H1 (cell line): ENCODE measurements around the gene KRTDAP.

ENCODE experiments used
- POLR2AphosphoS5 ChIP-seq: IDR thresholded peaks from 2 replicates; pipeline ENCODE4 v1.6.1; 2011; ENCODE audit warnings: low read depth, low read length
- RFX5 ChIP-seq: IDR thresholded peaks from 2 replicates; pipeline ENCODE4 v1.6.1; 2011; ENCODE audit warnings: low read depth, low read length, improper control_type of control experiment, borderline replicate concordance
- TF ChIP-seq, protein P1 (sequence below), 3 experiments: IDR thresholded peaks; 1 replicate in 2 of 3; 2 replicates in 1 of 3; pipeline versions ENCODE4 v1.5.1 to v1.6.1; 2011; ENCODE audit warnings: low read length in 3 of 3, mild to moderate bottlenecking in 3 of 3, inconsistent platforms in 2 of 3, low read depth in 1 of 3, moderate library complexity in 1 of 3; ENCODE audit not compliant: insufficient read depth in 1 of 3; ENCODE audit errors: control extremely low read depth in 1 of 3
- TF ChIP-seq, protein P2 (sequence below): IDR thresholded peaks from 2 replicates; pipeline ENCODE4 v1.6.1; 2012; ENCODE audit warnings: inconsistent platforms

DNA sequence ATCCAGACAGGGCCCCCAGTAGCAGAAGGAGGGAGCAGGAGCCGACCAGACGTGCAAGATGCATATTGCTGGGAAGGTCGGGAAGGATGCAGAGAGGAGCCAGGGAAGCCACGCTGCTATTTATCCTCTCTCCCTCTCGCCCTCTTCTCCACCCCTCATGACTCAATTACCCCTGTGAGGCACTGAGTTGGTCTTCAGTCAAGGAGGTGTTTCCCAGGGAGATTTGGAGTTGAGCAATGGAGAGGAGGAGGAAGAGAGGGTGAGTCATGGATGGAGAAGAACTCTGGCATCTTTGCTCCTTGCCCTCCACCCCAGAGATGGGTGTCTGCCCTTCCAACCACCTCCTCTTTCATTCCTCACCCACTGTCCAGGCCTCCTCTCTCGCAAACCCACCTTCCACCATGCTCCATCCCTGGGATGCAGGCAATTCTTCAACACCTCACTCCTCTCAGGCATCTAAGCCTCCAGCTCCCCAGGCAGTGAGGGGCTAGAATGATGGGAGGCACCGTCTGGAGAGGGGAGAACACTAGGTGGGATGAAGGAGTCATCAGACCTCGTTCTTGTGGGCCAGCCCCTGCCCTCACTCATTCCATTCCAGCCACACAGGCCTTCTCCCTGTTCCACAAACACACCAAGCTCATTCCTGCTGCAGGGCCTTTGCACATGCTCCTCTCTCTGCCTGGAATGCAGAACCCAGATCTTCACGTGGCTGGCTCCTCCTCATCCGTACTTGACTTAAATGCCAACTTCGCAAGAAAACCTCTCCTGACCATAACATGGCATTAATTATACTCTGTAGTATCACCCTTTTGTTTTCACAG is 38.2 kb upstream of the KRTDAP start, which contains the start of gene SBSN:
- TF ChIP-seq POLR2AphosphoS5 (no peak), RFX5 (no peak)
- TF ChIP-seq, protein P1, sequence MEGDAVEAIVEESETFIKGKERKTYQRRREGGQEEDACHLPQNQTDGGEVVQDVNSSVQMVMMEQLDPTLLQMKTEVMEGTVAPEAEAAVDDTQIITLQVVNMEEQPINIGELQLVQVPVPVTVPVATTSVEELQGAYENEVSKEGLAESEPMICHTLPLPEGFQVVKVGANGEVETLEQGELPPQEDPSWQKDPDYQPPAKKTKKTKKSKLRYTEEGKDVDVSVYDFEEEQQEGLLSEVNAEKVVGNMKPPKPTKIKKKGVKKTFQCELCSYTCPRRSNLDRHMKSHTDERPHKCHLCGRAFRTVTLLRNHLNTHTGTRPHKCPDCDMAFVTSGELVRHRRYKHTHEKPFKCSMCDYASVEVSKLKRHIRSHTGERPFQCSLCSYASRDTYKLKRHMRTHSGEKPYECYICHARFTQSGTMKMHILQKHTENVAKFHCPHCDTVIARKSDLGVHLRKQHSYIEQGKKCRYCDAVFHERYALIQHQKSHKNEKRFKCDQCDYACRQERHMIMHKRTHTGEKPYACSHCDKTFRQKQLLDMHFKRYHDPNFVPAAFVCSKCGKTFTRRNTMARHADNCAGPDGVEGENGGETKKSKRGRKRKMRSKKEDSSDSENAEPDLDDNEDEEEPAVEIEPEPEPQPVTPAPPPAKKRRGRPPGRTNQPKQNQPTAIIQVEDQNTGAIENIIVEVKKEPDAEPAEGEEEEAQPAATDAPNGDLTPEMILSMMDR (IDR thresholded peaks at IDR 0.05; ENCODE audit: control extremely low read depth in 1 of 3, insufficient read depth in 1 of 3, low read depth in 1 of 3, low read length in 3 of 3): no peak
- TF ChIP-seq, protein P2, sequence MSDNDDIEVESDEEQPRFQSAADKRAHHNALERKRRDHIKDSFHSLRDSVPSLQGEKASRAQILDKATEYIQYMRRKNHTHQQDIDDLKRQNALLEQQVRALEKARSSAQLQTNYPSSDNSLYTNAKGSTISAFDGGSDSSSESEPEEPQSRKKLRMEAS: no peak
